GM23338 (cell line): ENCODE results near the gene ZNF397. TPM values are rescaled to one million over a fixed set of nuclear protein-coding genes. Genes with fewer than 3 reads are reported as not detected.

Experiments used
- ATAC-seq: fragments of 200-7000 bp; cut with Tn5 transposase; 3 replicates; pipeline ENCODE4 v1.9.1; 2020
- DNase-seq: peaks from one replicate; pipeline ENCODE4 v3.0.0-alpha.2; 2015; ENCODE audit warnings: low spot score
- H2AFZ ChIP-seq: fragments of 200-600 bp; sonication (generic); 2 replicates; pipeline ENCODE4 v1.8.0; 2016; ENCODE audit warnings: antibody characterized with exemption, mild to moderate bottlenecking, moderate library complexity
- H3F3A ChIP-seq: fragments of 200-600 bp; sonication (generic); replicated peaks from 2 replicates; pipeline ENCODE4 v1.8.0; 2017; ENCODE audit warnings: antibody characterized with exemption, mixed run types, low read depth
- H3K27ac ChIP-seq: fragments of 200-600 bp; sonication (generic); 2 replicates; pipeline ENCODE4 v1.6.1; 2016; ENCODE audit warnings: low read depth
- H3K27me3 ChIP-seq: fragments of 200-600 bp; sonication (generic); 2 replicates; pipeline ENCODE4 v1.8.0; 2016; ENCODE audit warnings: mild to moderate bottlenecking, mixed run types, moderate library complexity; ENCODE audit not compliant: insufficient read depth
- H3K36me3 ChIP-seq: fragments of 200-600 bp; sonication (generic); 2 replicates; pipeline ENCODE4 v1.8.0; 2016; ENCODE audit warnings: mild to moderate bottlenecking; ENCODE audit not compliant: insufficient read depth
- H3K4me1 ChIP-seq: fragments of 200-600 bp; sonication (generic); 2 replicates; pipeline ENCODE4 v1.8.0; 2016; ENCODE audit warnings: mild to moderate bottlenecking, moderate library complexity; ENCODE audit not compliant: insufficient read depth
- H3K4me2 ChIP-seq: fragments of 200-600 bp; sonication (generic); 2 replicates; pipeline ENCODE4 v1.7.1; 2017; ENCODE audit warnings: mixed run types
- H3K4me3 ChIP-seq: fragments of 200-600 bp; sonication (generic); 2 replicates; pipeline ENCODE4 v1.6.1; 2016; ENCODE audit warnings: mixed run types
- H3K79me2 ChIP-seq: fragments of 200-600 bp; sonication (generic); replicated peaks from 2 replicates; pipeline ENCODE4 v1.8.0; 2017; ENCODE audit warnings: mild to moderate bottlenecking; ENCODE audit not compliant: insufficient read depth
- H3K9me2 ChIP-seq: fragments of 200-600 bp; sonication (generic); 2 replicates; pipeline ENCODE4 v1.8.0; 2017; ENCODE audit not compliant: insufficient read depth
- H4K20me1 ChIP-seq: fragments of 200-600 bp; sonication (generic); replicated peaks from 2 replicates; pipeline ENCODE4 v1.8.0; 2017; ENCODE audit warnings: mild to moderate bottlenecking; ENCODE audit not compliant: insufficient read depth
- H3K27ac Mint-ChIP-seq: 2 replicates; pipeline ENCODE4 v1.8.0; 2020; ENCODE audit warnings: inconsistent platforms, mild to moderate bottlenecking, moderate library complexity, mixed read lengths
- H3K27me3 Mint-ChIP-seq: 3 replicates; pipeline ENCODE4 v1.8.0; 2022; ENCODE audit warnings: low read depth, mild to moderate bottlenecking, moderate library complexity, mixed read lengths, inconsistent platforms; ENCODE audit not compliant: insufficient read depth, poor library complexity
- H3K36me3 Mint-ChIP-seq: 3 replicates; pipeline ENCODE4 v1.8.0; 2021; ENCODE audit warnings: low read depth, mild to moderate bottlenecking, inconsistent platforms, moderate library complexity, mixed read lengths
- H3K4me1 Mint-ChIP-seq: 3 replicates; pipeline ENCODE4 v1.8.0; 2020; ENCODE audit warnings: mild to moderate bottlenecking, inconsistent platforms, mixed read lengths
- H3K4me3 Mint-ChIP-seq: 3 replicates; pipeline ENCODE4 v1.8.0; 2021; ENCODE audit warnings: moderate library complexity, mild to moderate bottlenecking, inconsistent platforms, mixed read lengths
- H3K9me3 Mint-ChIP-seq: 3 replicates; pipeline ENCODE4 v1.8.0; 2020; ENCODE audit warnings: moderate library complexity, mild to moderate bottlenecking, inconsistent platforms, mixed read lengths
- CREB1 ChIP-seq: fragments of 250-450 bp; sonication (Bioruptor Pico); IDR thresholded peaks from 2 replicates; pipeline ENCODE4 v1.5.0; 2020; ENCODE audit warnings: low read depth, mild to moderate bottlenecking, moderate library complexity
- JUNB ChIP-seq: IDR thresholded peaks from one replicate; pipeline ENCODE4 v1.6.1; 2016; ENCODE audit warnings: antibody characterized with exemption; ENCODE audit not compliant: unreplicated experiment
- ZNF114 ChIP-seq: fragments of 250-450 bp; sonication (Bioruptor Pico); IDR thresholded peaks from 2 replicates; pipeline ENCODE4 v1.5.0; 2020; ENCODE audit warnings: mild to moderate bottlenecking, moderate library complexity
- polyA plus RNA-seq: library from polyadenylated mRNA; unstranded; fragments of >200 nt; fragmentation: Nextera tagmentation; extraction: Ambion mirVana; gene quantifications from 2 replicates; pipeline ENCODE4 v1.2.1, GENCODE V29; 2016
- total RNA-seq: library from RNA; depleted of rRNA; stranded (reverse); fragments of >200 nt; shearing (Covaris generic); gene quantifications from 2 replicates; pipeline ENCODE4 v1.2.3, GENCODE V29; 2014
- TF ChIP-seq, protein P1 (sequence below): fragments of 250-450 bp; sonication (Bioruptor Pico); IDR thresholded peaks from 2 replicates; pipeline ENCODE4 v1.5.0; 2020; ENCODE audit warnings: mild to moderate bottlenecking, moderate library complexity
- TF ChIP-seq, protein P2 (sequence below), 2 experiments: fragments of 200-600 bp in 1 of 2; sonication (generic) in 1 of 2; conservative IDR thresholded peaks; 2 replicates each; pipeline versions ENCODE4 v1.5.1 to v1.6.1; 2016 to 2017; ENCODE audit warnings: antibody characterized with exemption in 2 of 2, low read depth in 2 of 2, mild to moderate bottlenecking in 2 of 2, moderate library complexity in 1 of 2

ZNF397 gene
- total and polyA plus RNA-seq, 2 experiments from 2014 or later: 19.1 to 48.6 TPM

DNA sequence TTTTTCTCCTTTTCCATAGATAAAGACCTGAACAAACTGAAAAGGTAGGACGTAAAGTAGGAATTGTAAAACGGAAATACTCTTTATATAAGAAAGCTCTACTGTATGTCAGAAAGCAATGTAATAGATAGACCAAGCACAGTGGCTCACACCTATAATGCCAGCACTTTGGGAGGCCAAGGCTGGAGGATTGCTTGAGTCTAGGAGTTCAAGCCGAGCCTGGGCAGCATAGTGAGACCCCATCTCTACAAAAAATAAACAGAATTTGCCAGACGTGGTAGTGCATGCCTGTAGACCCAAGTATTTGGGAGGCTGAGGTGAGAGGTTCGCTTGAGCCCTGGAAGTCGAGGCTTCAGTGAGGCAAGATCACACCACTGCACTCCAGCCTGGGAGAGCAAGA, 7.6 kb downstream of the ZNF397 start (continued):
- TF ChIP-seq, protein P1, sequence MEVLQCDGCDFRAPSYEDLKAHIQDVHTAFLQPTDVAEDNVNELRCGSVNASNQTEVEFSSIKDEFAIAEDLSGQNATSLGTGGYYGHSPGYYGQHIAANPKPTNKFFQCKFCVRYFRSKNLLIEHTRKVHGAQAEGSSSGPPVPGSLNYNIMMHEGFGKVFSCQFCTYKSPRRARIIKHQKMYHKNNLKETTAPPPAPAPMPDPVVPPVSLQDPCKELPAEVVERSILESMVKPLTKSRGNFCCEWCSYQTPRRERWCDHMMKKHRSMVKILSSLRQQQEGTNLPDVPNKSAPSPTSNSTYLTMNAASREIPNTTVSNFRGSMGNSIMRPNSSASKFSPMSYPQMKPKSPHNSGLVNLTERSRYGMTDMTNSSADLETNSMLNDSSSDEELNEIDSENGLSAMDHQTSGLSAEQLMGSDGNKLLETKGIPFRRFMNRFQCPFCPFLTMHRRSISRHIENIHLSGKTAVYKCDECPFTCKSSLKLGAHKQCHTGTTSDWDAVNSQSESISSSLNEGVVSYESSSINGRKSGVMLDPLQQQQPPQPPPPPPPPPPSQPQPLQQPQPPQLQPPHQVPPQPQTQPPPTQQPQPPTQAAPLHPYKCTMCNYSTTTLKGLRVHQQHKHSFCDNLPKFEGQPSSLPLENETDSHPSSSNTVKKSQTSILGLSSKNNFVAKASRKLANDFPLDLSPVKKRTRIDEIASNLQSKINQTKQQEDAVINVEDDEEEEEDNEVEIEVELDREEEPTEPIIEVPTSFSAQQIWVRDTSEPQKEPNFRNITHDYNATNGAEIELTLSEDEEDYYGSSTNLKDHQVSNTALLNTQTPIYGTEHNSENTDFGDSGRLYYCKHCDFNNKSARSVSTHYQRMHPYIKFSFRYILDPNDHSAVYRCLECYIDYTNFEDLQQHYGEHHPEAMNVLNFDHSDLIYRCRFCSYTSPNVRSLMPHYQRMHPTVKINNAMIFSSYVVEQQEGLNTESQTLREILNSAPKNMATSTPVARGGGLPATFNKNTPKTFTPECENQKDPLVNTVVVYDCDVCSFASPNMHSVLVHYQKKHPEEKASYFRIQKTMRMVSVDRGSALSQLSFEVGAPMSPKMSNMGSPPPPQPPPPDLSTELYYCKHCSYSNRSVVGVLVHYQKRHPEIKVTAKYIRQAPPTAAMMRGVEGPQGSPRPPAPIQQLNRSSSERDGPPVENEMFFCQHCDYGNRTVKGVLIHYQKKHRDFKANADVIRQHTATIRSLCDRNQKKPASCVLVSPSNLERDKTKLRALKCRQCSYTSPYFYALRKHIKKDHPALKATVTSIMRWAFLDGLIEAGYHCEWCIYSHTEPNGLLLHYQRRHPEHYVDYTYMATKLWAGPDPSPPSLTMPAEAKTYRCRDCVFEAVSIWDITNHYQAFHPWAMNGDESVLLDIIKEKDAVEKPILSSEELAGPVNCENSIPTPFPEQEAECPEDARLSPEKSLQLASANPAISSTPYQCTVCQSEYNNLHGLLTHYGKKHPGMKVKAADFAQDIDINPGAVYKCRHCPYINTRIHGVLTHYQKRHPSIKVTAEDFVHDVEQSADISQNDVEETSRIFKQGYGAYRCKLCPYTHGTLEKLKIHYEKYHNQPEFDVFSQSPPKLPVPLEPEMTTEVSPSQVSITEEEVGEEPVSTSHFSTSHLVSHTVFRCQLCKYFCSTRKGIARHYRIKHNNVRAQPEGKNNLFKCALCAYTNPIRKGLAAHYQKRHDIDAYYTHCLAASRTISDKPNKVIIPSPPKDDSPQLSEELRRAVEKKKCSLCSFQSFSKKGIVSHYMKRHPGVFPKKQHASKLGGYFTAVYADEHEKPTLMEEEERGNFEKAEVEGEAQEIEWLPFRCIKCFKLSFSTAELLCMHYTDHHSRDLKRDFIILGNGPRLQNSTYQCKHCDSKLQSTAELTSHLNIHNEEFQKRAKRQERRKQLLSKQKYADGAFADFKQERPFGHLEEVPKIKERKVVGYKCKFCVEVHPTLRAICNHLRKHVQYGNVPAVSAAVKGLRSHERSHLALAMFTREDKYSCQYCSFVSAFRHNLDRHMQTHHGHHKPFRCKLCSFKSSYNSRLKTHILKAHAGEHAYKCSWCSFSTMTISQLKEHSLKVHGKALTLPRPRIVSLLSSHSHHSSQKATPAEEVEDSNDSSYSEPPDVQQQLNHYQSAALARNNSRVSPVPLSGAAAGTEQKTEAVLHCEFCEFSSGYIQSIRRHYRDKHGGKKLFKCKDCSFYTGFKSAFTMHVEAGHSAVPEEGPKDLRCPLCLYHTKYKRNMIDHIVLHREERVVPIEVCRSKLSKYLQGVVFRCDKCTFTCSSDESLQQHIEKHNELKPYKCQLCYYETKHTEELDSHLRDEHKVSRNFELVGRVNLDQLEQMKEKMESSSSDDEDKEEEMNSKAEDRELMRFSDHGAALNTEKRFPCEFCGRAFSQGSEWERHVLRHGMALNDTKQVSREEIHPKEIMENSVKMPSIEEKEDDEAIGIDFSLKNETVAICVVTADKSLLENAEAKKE (CRISPR knock-in tag): no peak
- TF ChIP-seq JUNB: no peak
- no peak for TF ChIP-seq ZNF114 (CRISPR knock-in tag)

DNA sequence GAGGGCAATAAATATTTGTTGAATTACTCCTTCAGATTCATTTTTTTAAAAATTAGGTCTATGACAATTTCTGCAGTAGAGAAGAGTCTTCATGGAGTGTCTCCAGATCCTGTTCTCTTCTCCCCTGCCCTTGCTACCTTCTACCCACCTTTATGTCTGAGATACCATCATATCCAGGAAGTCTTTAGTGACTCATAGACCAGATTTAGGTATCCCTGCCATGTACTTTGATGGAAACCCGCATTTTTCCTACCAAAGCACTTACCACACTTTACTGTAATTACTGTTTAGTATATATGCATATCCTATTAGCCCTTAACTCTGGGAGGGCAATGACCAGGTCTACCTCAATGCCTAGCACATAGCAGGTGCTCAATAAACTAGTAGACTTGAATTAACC, 11.6 kb downstream of the ZNF397 start:
- DNase-seq: no peak
- no peak overlapping the region for H3K27ac Mint-ChIP-seq
- TF ChIP-seq, protein P2, sequence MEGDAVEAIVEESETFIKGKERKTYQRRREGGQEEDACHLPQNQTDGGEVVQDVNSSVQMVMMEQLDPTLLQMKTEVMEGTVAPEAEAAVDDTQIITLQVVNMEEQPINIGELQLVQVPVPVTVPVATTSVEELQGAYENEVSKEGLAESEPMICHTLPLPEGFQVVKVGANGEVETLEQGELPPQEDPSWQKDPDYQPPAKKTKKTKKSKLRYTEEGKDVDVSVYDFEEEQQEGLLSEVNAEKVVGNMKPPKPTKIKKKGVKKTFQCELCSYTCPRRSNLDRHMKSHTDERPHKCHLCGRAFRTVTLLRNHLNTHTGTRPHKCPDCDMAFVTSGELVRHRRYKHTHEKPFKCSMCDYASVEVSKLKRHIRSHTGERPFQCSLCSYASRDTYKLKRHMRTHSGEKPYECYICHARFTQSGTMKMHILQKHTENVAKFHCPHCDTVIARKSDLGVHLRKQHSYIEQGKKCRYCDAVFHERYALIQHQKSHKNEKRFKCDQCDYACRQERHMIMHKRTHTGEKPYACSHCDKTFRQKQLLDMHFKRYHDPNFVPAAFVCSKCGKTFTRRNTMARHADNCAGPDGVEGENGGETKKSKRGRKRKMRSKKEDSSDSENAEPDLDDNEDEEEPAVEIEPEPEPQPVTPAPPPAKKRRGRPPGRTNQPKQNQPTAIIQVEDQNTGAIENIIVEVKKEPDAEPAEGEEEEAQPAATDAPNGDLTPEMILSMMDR (conservative IDR thresholded peaks at IDR 0.05; ENCODE audit: low read depth in 2 of 2): no peak
- no peak for TF ChIP-seq CREB1
- peaks cover 74% of the 10 kb centered on the region for H3K36me3 Mint-ChIP-seq
- no peaks in the 10 kb centered on the region for H3K27me3 Mint-ChIP-seq
- no peaks in the 10 kb centered on the region for H3K9me2 ChIP-seq
- H3K4me3 ChIP-seq: no peak overlapping the region
- H4K20me1 ChIP-seq: peaks cover 6% of the 10 kb centered on the region; the same call in 1 of the 2 replicates
- H3F3A ChIP-seq: no peaks in the 10 kb centered on the region
- no peak overlapping the region for H3K27ac ChIP-seq
- peaks cover 24% of the 10 kb centered on the region for H3K36me3 ChIP-seq
- no peak overlapping the region for H3K4me2 ChIP-seq
- no peaks in the 10 kb centered on the region for H3K4me1 ChIP-seq
- H3K27me3 ChIP-seq: no peaks in the 10 kb centered on the region
- H2AFZ ChIP-seq: no peak overlapping the region
- H3K9me3 Mint-ChIP-seq: peaks cover 6% of the 10 kb centered on the region; the same call in 1 of the 3 replicates
- no peak for ATAC-seq
- H3K79me2 ChIP-seq: no peaks in the 10 kb centered on the region
- H3K4me1 Mint-ChIP-seq: no peaks in the 10 kb centered on the region
- H3K4me3 Mint-ChIP-seq: no peak overlapping the region
